ENCODE results near the gene ZEB2. TPM values are rescaled to one million over a fixed set of nuclear protein-coding genes. Genes with fewer than 3 reads are reported as not detected.

ZEB2 gene
- total and polyA plus RNA-seq, 7 donors = 8.1 to 70.6 (median 51.0) TPM

GRCh38 chr2:144528108-144528507 is 8.2 kb upstream of the ZEB2 start:
- no peaks in the 10 kb centered on the region for H3K9me3 ChIP-seq
- intact Hi-C loops (cut with DNase I) = loop anchor here (10.0 kb wide), 1 partner anchor 407 kb away; no protein-coding TSS in a partner anchor
- DNase-seq = no peak
- peaks cover 13 to 35% (median 17%) of the 10 kb centered on the region in 3 donors for H3K27me3 ChIP-seq
- H3K4me1 ChIP-seq = peaks cover 0 to 16% (median 12%) of the 10 kb centered on the region in 4 donors
- no peak overlapping the region for H3K4me3 ChIP-seq
- 78 to 82% methylated on average over 2 of the region's 2 CpGs for WGBS, 2 donors
- H3K27ac ChIP-seq = peak overlapping the region; percentile 2 to 41 (median 26)
- H3K36me3 ChIP-seq = no peaks in the 10 kb centered on the region
- no peak for TF ChIP-seq POLR2AphosphoS5 (IDR thresholded peaks at IDR 0.05)

GRCh38 chr2:144526831-144527230 is 6.9 kb upstream of the ZEB2 start:
- H3K9me3 ChIP-seq = no peaks in the 10 kb centered on the region
- no peak for DNase-seq
- WGBS, 2 donors = 74 to 77% methylated on average over 2 of the region's 2 CpGs
- H3K4me3 ChIP-seq = no peak overlapping the region
- peak overlapping the region in 3 of 4 donors; percentile 27 to 41 (median 31) for H3K27ac ChIP-seq
- H3K4me1 ChIP-seq = peaks cover 0 to 17% (median 12%) of the 10 kb centered on the region in 4 donors
- TF ChIP-seq POLR2A (IDR thresholded peaks at IDR 0.05) = no peak
- TF ChIP-seq CTCF (IDR thresholded peaks at IDR 0.05) = no peak
- TF ChIP-seq EP300 (IDR thresholded peaks at IDR 0.05) = no peak
- TF ChIP-seq POLR2AphosphoS5 (IDR thresholded peaks at IDR 0.05) = no peak
- no peaks in the 10 kb centered on the region for H3K36me3 ChIP-seq
- intact Hi-C loops (cut with DNase I) = loop anchor here (10.0 kb wide), 1 partner anchor 408 kb away; no protein-coding TSS in a partner anchor
- peaks cover 13 to 48% (median 22%) of the 10 kb centered on the region in 3 donors for H3K27me3 ChIP-seq

GRCh38 chr2:144524118-144525009 is 4.4 kb upstream of the ZEB2 start:
- TF ChIP-seq POLR2AphosphoS5 (IDR thresholded peaks at IDR 0.05) (peak in 3 of 4 donors; percentile 10 to 46 (median 27)), POLR2A (IDR thresholded peaks at IDR 0.05) (no peak), EP300 (IDR thresholded peaks at IDR 0.05) (no peak), CTCF (IDR thresholded peaks at IDR 0.05) (no peak)
- Histone ChIP-seq H3K9me3 (no peaks in the 10 kb centered on the region), H3K27me3 (peaks cover 17 to 71% (median 36%) of the 10 kb centered on the region in 3 donors), H3K4me1 (peaks cover 0 to 17% (median 12%) of the 10 kb centered on the region in 4 donors), H3K27ac (peak overlapping the region; percentile 80 to 86 (median 86)), H3K4me3 (peak overlapping the region; percentile 35 to 57 (median 53)), H3K36me3 (no peaks in the 10 kb centered on the region)
- intact Hi-C loops (cut with DNase I) = loop anchor here (10.0 kb wide), 1 partner anchor 410 kb away; no protein-coding TSS in a partner anchor
- WGBS, 2 donors = 4 to 5% methylated on average over 58 of the region's 58 CpGs
- peak; percentile 80 for DNase-seq

GRCh38 chr2:144523596-144524117 is 3.7 kb upstream of the ZEB2 start:
- H3K27me3 ChIP-seq = peaks cover 19 to 79% (median 42%) of the 10 kb centered on the region in 3 donors
- 2% methylated on average over 15 of the region's 15 CpGs for WGBS, 2 donors
- no peaks in the 10 kb centered on the region for H3K36me3 ChIP-seq
- intact Hi-C loops (cut with DNase I) = loop anchor here (10.0 kb wide), 1 partner anchor 411 kb away; no protein-coding TSS in a partner anchor
- DNase-seq = no peak
- H3K9me3 ChIP-seq = no peaks in the 10 kb centered on the region
- H3K4me1 ChIP-seq = peaks cover 0 to 17% (median 12%) of the 10 kb centered on the region in 4 donors
- no peak for TF ChIP-seq POLR2A (IDR thresholded peaks at IDR 0.05)
- peak in 1 of 4 donors; percentile 29 for TF ChIP-seq POLR2AphosphoS5 (IDR thresholded peaks at IDR 0.05)
- peak overlapping the region; percentile 80 to 86 (median 86) for H3K27ac ChIP-seq
- peak overlapping the region; percentile 35 to 57 (median 53) for H3K4me3 ChIP-seq

GRCh38 chr2:144522897-144523595 is 3.1 kb upstream of the ZEB2 start:
- 11% methylated on average over 21 of the region's 21 CpGs for WGBS, 2 donors

More at GRCh38 chr2:144522897-144523595, 3.1 kb upstream of the ZEB2 start:
- no peak for DNase-seq
- TF ChIP-seq POLR2AphosphoS5 (IDR thresholded peaks at IDR 0.05) (no peak), EP300 (IDR thresholded peaks at IDR 0.05) (no peak), POLR2A (IDR thresholded peaks at IDR 0.05) (no peak), CTCF (IDR thresholded peaks at IDR 0.05) (no peak)
- peak overlapping the region; percentile 80 to 86 (median 86) for H3K27ac ChIP-seq
- H3K9me3 ChIP-seq = no peaks in the 10 kb centered on the region
- peaks cover 0 to 23% (median 15%) of the 10 kb centered on the region in 4 donors for H3K4me1 ChIP-seq
- H3K36me3 ChIP-seq = no peaks in the 10 kb centered on the region
- peaks cover 19 to 85% (median 43%) of the 10 kb centered on the region in 3 donors for H3K27me3 ChIP-seq
- H3K4me3 ChIP-seq = peak overlapping the region; percentile 35 to 57 (median 53)
- intact Hi-C loops (cut with DNase I) = loop anchor here (10.0 kb wide), 1 partner anchor 412 kb away; no protein-coding TSS in a partner anchor

All from sigmoid colon (tissue), 7 donors.